ENCODE measurements around the gene SORBS1.

The SORBS1 gene

GRCh38 chr10:95408983-95409873 is 151.9 kb downstream of the SORBS1 start:
- no peak overlapping the region for H3K4me3 ChIP-seq (ENCODE audit: low read depth, low read length)
- H3K27ac ChIP-seq (ENCODE audit: extremely low read depth, low read depth, low read length), result no peak overlapping the region

GRCh38 chr10:95408148-95408960 is 152.8 kb downstream of the SORBS1 start:
- CTCF ChIA-PET, result interaction anchor here (0.5 to 0.9 kb wide), 3 partner anchors 22 to 1871 kb away, joined by 4 to 5 read pairs (median 4); no protein-coding TSS in a partner anchor
- POLR2A ChIA-PET, result no interaction called here
- Histone ChIP-seq H3K36me3 (ENCODE audit: control insufficient read depth in 2 of 2, insufficient read depth in 1 of 2, low read length in 2 of 2) (no peaks in the 10 kb centered on the region), H3K4me3 (ENCODE audit: low read depth, low read length) (no peak overlapping the region), H3K4me1 (ENCODE audit: control insufficient read depth, insufficient read depth, low read length) (no peaks in the 10 kb centered on the region), H3K9me3 (ENCODE audit: control insufficient read depth, insufficient read depth, low read depth, low read length) (no peaks in the 10 kb centered on the region), H3K27ac (ENCODE audit: extremely low read depth, low read depth, low read length) (no peak overlapping the region)
- TF ChIP-seq PRDM10 (tag by site-specific recombination; IDR thresholded peaks at IDR 0.05) (no peak), GLI4 (tag by site-specific recombination; IDR thresholded peaks at IDR 0.05) (no peak), ZNF747 (tag by site-specific recombination; IDR thresholded peaks at IDR 0.05) (no peak), ZNF223 (tag by site-specific recombination; IDR thresholded peaks at IDR 0.05) (no peak), ZNF398 (tag by site-specific recombination; IDR thresholded peaks at IDR 0.05) (no peak), ZXDB (tag by site-specific recombination; IDR thresholded peaks at IDR 0.05) (no peak), EGR2 (tag by site-specific recombination; IDR thresholded peaks at IDR 0.05; ENCODE audit: low read depth) (no peak), ZNF660 (tag by site-specific recombination; IDR thresholded peaks at IDR 0.05) (no peak), ZNF629 (tag by site-specific recombination; IDR thresholded peaks at IDR 0.05) (no peak), PRDM4 (tag by site-specific recombination; IDR thresholded peaks at IDR 0.05) (no peak), ZNF138 (tag by site-specific recombination; IDR thresholded peaks at IDR 0.05; ENCODE audit: borderline replicate concordance) (no peak), ZNF148 (tag by site-specific recombination; IDR thresholded peaks at IDR 0.05; ENCODE audit: borderline replicate concordance) (no peak), YY1 (tag by site-specific recombination; IDR thresholded peaks at IDR 0.05) (no peak), ZNF366 (tag by site-specific recombination; conservative IDR thresholded peaks at IDR 0.05) (no peak), ZNF23 (tag by site-specific recombination; IDR thresholded peaks at IDR 0.05; ENCODE audit: borderline replicate concordance) (no peak), ZNF610 (tag by site-specific recombination; IDR thresholded peaks at IDR 0.05; ENCODE audit: borderline replicate concordance) (no peak)

More at GRCh38 chr10:95408983-95409873, 151.9 kb downstream of the SORBS1 start:
- Histone ChIP-seq H3K9me3 (ENCODE audit: control insufficient read depth, insufficient read depth, low read depth, low read length) (no peaks in the 10 kb centered on the region), H3K36me3 (ENCODE audit: control insufficient read depth in 2 of 2, insufficient read depth in 1 of 2, low read length in 2 of 2) (no peaks in the 10 kb centered on the region), H3K4me1 (ENCODE audit: control insufficient read depth, insufficient read depth, low read length) (no peaks in the 10 kb centered on the region)
- POLR2A ChIA-PET, result no interaction called here
- no peak for TF ChIP-seq ZBTB20 (tag by site-specific recombination; IDR thresholded peaks at IDR 0.05)
- CTCF ChIA-PET, result interaction anchor here (0.7 to 2.7 kb wide), 3 partner anchors 21 to 307 kb away, joined by 4 to 9 read pairs (median 5); no protein-coding TSS in a partner anchor

Measured in HEK293 (cell line).